GM19025 (cell line): Measurements from ENCODE around the gene NPHS1.
"Not testable (repeated sequence)": the region's sequence is repeated elsewhere in the genome, so short reads cannot be mapped to it uniquely, and the experiment has no call there.

Experiments
- ATAC-seq: cut with Tn5 transposase; IDR thresholded peaks from one replicate; pipeline ENCODE4 v1.9.1; 2021; ENCODE audit warnings: mild to moderate bottlenecking, low read depth, moderate library complexity; ENCODE audit not compliant: unreplicated experiment

The NPHS1 gene

DNA sequence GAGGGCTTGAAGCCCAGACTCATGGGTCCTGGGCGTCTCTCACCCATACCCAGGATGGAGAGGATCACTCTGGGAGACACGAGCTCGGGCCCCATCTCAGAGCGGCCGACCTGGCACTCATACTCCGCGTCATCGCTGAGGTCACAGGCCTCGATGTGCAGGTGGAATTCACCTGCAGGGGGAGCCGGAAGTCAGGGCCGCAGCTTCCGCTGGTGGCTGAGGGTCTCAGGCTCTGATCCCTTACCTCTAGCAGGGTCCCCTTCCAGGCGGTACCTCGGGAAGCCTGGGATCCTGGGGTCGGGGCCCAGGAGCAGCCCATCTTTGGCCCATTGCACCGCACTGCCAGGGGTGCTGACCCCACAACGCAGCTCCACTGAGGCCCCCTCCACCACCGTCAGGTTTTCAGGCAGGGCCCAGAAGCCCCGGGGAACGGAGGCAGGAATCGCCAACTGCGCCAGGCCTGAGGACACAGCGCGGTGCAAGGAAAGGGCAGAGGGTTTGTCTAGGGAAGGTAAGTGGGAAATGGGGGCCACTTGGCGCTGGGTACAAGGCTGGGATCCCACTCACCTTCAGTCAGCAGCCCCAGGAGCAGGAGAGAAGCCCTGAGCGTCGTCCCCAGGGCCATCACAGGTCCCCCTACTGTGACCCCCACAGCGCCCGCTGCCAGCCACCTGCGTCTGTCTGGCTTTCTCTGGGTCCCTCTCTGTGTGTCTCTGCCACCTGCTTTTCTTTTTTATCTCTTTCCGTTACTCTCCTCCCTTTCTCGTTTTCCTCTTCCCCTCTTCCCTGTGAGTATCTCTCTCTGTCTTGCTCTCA lies 883 bp downstream of the NPHS1 start:
- ATAC-seq, result no peak

DNA sequence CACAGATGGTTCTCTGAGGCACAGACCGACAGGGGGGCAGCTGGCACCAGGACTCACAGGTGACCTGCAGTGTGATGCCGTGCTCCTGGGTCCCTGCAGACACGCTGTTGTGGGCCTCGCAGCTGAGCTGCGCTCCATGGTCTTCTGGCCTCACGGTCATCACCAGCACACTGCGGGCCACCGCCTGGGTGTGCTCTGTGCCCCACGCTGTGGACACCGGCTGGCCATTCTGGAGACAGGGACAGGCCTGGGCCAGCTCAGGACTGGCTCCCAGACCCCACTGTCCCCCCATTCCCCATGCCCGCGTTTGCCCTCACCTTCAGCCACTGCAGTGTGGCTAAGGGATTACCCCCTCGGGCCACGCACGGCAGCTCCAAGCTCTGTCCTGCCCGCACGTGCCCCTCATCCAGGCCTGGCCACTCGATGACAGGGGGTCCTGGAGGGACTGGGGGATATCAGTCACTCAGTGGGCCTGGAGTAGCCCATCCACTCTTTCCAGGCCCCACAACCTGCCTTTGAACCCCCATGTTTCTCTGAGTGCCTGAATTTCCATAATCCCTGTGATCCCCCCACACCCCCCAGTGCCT lies 3.3 kb downstream of the NPHS1 start:
- no peak for ATAC-seq

DNA sequence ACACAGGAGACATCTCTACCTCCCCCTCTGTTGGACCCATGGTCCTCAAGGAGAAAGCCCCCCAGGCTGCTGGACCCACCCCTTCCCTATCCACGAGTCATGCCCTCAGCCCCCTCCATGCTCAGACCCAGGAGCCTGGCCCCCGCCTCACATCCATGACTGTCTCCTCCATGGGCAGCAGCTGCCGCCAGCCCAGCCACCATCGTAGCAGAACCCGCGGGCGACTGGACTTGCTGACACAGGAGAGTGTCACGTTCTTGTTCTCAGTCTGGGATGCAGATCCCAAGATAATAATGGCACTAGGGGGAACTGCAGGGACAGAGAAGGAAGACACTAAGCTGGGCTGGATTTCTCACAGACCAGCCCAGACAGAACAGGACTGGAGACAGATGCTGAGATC lies 3.8 kb downstream of the NPHS1 start:
- no peak for ATAC-seq

DNA sequence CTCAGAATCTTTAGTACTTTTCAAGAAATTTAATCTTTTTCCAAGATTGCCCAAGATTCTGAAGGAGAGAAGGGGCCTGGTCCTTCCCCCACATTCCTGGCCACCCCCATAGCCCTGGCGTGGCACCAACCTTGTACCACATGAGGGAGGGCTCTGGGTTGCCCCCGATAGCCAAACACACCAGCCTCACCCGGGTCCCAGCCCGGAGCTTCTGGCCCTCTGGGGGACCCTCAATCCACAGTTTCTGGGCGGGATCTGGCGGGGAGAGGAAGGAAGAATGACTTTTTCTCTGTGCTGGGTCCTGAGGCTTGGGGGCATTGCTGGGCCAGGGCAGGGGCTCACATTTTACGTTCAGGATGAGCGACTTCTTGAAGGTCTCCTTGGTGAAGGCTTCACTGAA lies 4.4 kb downstream of the NPHS1 start:
- ATAC-seq, result no peak

DNA sequence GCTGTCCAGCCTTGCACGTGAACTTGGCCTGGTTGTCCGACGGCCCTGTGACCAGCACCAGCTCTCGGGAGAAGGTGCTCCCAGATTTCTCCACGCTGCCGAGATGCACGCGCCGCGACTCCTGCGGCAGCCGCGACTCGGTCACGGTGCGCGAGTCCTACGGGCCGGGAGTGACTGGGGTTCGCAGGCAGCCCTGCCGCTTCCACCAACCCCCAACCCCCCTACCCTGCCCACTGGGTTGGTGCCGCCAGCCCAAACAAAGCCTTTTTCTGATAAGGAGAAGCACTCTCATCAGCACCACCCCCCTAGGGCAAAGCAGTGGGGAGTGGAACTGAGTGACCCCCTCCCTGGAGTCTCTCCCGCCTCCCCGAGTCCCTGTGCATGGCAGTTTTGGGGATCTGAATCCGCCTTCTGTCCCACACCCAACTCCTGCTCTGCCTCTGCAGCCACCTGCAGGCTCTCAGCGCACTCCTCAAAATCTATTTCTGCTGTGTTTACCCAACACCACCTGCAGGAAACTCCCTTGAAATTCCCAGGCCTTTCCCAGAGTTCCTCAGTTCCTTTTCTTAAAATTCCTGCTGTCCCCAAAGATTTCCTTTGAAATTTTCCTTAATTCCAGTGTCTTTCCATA lies 6.2 kb downstream of the NPHS1 start:
- no peak for ATAC-seq

DNA sequence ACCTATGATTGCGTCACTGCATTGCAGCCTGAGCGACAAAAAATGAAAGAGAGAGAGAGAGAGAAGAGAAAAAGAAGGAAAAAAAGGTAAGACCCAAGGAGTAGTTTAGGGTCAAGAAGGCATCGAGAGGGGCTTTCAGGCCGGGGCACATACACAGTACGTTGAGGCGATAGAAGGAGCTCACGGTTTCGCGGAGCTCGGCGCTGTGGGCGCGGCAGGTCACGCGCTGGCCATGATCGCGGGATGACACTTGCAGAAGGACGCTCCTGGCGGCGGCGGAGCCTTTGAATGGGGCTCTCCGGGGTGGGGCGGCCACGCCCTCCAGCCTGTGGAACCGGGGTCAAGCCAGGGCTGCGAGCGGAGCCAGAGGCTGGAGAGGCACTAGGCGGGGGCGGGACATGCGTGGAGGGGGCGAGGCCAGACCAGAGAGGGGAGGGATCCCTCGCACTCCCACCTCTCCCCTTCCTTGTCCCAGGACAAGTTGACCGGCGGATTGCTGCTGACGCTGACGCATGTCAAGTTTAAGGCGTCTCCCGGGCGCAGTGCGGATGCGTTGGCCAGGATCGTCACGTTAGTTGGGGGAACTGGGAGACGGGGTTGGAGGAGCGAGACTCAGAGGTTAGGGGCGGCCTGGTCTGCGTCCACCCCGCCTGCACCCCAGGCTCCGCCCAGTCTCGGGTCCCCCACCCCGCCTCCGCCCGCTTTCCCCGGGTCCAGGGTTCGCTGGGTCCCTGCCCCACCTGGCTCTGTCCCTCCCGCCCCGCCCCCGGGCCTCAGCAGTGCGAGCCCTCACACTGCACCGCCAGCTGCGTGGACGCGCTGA lies 6.9 kb downstream of the NPHS1 start:
- ATAC-seq, result no peak

DNA sequence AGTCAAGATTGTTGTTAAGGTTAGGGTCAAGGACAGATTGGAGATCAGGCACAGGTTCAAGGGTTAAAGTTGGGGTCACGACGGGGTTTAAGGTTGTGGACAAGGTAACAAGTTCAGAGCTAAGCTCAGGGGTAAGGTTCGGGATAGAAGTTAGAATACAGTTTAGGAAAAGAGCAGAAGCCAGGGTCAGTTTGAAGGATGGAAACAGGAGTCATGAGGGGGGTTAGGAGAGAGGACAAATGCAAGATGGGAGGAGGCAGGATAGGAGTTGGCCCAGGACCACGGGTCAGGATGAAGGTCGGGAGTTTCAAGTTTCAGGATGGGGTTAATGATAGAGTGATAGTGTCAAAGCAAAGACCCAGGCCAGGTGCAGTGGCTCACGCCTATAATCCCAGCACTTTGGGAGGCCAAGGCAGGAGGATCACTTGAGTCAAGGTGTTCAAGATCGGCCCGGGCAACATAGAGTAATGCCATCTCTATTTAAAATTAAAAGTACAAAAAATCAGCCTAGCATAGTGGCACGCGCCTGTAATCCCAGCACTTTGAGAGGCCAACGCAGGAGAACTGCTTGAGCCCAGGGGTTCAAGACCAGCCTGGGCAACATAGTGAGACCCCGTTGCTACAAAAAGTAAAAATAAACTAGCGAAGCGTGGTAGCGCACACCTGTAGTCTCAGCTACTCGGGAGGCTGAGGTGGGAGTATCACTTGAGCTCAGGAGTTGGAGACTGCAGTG lies 7.7 kb downstream of the NPHS1 start:
- ATAC-seq, result no peak

DNA sequence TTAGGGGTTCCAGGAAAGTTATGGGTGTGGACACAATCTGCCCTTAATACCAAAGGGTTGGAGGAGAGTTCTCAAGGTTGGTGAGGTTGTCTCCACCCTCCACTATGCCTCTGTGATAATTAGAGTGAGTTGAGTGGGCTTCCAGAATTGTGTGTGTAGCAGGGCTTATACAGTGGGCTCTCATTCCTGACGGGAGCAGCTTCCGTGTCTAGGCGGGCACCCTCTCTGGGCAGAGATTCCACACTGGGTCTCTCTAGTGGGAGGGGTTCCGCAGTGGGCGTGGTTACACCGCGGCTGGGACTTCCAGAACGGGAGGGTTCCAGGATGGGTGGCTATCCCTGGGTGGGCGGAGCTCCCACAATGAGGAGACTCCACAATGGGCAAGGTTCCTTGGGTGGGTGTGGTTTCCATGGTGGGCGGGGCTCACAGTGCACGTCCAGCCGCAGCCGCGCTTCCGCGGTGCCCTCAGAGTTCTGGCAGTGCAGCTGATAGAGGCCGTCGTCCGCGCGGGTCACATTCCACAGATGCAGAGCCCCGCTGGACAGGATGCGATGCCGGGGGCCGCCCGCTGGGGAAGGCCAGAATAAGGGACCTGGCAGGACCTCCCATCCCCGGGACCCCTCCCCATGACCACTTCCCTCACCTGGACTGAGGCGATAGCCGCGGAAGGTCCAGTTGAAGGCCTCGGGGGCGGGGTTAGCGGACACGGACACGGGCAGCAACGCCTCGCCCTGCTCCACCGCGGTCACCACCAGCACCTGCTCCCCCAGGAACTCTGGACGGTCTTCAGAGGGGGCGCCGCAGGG lies 8.4 kb downstream of the NPHS1 start:
- ATAC-seq, result no peak

DNA sequence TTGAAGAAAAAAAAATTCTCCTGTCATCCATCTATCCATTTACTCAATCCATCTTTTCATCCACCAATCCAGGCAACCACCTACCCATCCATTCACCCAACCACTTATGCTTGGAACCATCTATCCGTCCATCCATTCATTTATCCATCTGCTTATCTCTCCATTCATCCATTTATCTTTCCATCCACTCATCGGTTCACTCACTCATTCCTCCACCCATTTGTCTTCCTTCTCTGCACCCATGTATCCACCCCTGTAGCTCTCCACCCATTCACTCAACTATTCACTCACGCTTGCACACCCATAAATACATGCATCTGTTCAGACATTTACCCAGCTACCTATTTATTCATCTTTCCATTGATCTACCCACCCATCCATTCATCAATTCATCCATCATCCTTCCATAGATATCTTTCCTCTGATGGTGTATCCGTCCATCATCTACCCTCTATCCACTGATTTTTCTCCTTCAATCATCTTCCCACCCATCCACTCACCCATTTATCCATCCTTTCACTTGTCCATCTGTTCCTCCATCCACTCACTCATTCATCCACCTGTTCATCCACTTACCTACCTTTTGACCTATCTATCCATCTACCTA lies 9.5 kb downstream of the NPHS1 start:
- no peak for ATAC-seq

DNA sequence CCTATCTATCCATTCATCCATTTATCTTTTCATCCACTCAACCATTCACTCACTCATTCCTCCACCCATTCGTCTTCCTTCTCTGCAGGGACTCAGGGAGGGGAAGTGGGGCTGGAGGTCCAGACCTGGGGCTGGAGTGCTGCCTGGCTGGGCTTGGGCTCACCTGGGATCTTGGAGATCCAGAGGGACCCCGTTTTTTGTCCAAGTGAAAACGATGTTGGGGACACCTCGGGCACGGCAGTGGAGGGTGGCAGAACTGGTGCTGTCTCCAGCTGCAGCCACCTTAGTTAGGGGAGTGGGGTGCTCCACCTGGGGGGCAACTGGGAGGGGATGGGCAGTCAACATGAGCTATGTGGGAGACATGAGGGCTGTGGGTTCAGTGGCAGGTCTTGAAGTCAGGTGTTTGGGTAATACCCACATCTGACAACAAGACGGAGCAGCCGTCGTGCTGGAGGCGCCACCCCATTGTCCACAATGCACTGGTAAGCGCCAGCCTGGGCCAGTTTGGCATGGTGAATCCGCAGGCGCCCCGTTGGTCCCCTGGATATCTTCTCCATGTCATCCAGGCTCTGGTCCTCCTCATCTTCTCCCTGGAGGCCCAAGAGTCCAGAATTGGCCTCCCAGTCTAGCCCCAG lies 10.2 kb downstream of the NPHS1 start:
- ATAC-seq, result no peak

DNA sequence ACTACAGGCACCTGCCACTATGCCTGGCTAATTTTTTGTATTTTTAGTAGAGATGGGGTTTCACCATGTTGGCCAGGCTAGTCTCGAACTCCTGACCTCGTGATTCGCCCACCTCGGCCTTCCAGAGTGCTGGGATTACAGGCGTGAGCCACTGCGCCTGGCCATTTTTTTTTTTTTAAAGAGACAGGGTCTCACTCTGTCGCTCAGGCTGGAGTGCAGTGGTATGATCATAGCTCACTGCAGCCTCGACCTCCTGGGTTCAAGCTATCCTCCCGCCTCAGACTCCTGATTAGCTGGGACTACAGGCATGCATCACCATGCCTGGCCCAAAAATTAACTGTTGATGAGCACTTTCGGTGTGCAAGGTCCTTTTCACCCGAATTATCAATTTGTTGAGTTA lies 16.2 kb downstream of the NPHS1 start:
- ATAC-seq, result not testable (repeated sequence)

DNA sequence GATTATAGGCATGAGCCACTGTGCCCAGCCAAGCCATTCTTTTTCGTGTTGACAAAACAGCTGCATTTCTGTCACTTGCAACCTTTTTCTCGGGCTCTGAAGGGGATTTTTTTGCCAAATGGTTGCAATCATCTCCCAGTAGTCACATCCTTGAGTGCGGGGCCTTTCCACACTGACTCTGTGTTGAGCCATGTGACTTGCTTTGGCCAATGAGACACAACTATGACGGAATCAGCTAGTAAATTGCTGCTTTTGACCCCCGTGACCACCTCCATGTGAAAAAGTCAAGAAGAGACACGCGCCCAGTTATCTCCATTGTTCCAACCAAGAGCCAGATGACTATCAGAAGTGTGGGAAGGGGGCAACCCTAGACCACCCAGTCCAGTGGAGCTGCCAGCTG lies 18.3 kb downstream of the NPHS1 start:
- ATAC-seq, result no peak

DNA sequence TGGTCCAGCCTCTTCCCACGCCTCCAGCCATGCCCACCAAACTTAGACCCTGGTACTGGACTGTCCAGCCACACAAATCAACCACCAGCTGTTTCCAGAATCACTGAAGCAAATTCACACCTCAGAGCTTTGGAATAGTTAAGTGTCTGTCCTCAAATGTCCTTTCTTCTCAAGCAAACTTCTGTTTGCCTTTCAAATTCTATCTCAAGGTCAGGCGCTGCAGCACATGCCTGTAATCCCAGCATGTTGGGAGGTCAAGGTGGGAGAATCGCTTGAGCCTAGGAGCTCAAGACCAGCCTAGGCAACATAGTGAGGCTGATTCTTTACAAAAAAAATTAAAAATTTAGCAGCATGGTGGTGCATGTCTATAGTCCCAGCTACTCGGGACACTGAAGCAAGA lies 20.2 kb downstream of the NPHS1 start:
- no peak for ATAC-seq

DNA sequence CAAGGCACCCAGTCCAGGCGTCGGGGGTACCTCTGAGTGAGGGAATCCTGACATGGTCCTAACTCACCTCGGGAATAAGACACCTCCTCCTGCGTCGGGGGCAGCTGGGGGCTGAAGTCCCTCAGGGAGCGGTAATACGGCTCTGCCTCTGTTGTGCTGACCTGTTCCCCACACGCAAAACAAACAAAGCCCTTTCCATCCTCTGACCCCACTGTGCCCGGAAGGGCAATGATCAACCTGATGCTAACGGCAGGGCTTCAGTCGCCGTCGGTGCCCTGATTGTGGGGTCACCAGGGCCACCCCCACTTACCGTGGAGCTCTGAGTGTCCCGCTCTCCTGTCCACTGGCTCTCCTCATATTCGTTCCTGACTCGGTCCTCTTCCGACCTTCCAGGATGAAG lies 21.3 kb downstream of the NPHS1 start:
- ATAC-seq, result no peak

DNA sequence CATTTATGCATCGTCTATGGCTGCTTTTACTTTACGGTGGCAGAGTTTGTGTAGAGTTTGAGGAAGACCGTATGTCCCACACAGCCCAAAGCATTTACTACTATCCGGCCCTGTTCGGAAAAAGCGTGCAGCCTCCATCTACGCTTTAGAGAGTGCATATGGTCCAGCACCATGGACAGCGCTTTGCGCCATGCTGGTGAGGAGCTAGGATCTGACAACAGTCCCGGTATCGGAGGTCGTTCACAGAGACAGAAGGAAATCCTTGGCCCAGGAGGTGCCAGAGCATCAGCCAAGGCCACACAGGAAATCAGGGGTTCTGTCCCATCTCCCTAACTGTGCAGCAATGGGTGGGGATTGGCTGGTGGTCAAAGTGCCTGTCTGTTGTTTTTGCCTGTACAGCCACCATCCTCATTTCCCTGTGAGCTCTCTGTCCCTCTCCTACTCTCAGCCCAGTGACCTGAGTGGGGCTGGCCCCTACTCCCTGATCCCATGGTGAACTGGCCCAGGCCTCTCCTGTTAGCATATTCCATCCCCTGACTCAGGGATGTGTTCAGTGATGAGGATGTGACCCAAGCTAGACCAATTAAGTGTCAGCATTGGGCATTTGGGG lies 23.5 kb downstream of the NPHS1 start:
- no peak for ATAC-seq

DNA sequence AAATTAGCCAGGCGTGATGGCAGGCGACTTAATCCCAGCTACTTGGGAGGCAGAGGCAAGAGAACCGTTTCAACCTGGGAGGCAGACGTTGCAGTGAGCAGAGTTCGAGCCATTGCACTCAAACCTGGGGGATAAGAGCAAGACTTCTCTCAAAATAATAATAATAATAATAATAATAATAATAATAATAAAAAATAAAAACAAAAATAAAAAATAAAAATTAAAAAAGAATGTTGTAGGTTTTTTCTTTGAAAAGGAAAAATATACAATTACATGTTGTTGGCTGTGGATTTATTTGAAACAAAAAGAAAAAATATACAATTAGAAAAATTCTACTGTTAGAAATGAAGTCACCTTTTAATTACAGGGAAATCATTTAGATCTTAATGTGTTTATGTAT lies 28.2 kb downstream of the NPHS1 start:
- ATAC-seq, result no peak

DNA sequence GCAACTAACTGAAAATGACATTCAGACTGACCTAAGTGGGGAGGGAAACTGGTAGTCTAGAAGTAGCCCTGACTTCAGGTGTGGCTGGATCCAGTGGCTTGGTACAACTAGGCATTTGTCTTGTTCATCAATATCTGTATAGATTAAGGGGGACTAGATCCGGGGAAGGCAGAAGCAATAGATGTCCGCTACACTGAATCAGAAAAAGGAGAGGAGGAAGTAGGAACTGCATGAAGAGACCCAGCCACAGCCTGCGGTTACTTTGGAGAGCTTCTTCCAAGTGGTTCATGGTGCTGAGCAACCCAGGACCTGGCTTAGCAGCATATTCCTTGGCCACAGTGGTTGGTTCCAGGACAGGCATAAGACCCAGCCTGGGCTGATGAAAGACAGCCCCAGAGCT lies 29.7 kb downstream of the NPHS1 start:
- no peak for ATAC-seq

DNA sequence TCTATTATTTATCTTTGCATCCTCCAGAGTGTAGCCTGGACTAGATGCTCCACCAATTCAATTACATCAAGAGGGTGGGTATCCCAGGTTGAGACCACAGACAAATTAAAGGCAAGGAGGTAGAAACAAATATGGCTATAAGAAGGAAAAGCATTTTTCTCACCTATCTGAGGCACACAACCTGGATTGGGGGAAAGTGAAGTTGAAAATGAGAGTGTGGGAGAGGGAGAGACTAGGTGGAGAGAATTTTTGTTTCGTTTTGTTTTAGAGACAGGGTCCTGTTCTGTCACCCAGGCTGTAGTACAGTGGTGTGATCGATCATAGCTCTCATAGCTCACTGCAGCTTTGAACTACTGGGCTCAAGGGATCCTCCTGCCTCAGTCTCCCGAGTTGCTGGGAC lies 33.9 kb downstream of the NPHS1 start:
- ATAC-seq, result no peak
